Measurements from ENCODE around the gene ZNF487.

ZNF487 gene

GRCh38 chr10:43427166-43427825, 9.6 kb upstream of the ZNF487 start:
- no peak for DNase-seq
- no peak for ATAC-seq (ENCODE audit: insufficient read depth, low read depth)
- Histone ChIP-seq H3K27ac (ENCODE audit: low read length) (no peak overlapping the region), H3K4me2 (ENCODE audit: insufficient read depth, low read length) (no peak overlapping the region), H4K20me1 (ENCODE audit: insufficient read depth, low read length) (no peaks in the 10 kb centered on the region), H2AFZ (ENCODE audit: low read depth, low read length) (no peak overlapping the region), H3K4me1 (ENCODE audit: insufficient read depth, low read length) (no peaks in the 10 kb centered on the region), H3K79me2 (ENCODE audit: insufficient read depth, low read length) (no peaks in the 10 kb centered on the region), H3K36me3 (ENCODE audit: insufficient read depth, low read length) (no peaks in the 10 kb centered on the region), H3K9ac (ENCODE audit: low read depth, low read length) (no peak overlapping the region), H3K4me3 (ENCODE audit: low read depth in 1 of 2, low read length in 2 of 2) (no peak overlapping the region), H3K9me3 (ENCODE audit: insufficient read depth, low read length, severe bottlenecking) (no peaks in the 10 kb centered on the region), H3K27me3 (ENCODE audit: insufficient read depth, low read length, poor library complexity) (no peaks in the 10 kb centered on the region)
- TF ChIP-seq EZH2 (IDR thresholded peaks at IDR 0.05; ENCODE audit: borderline replicate concordance, low read depth, low read length, severe bottlenecking) (no peak), CTCF (IDR thresholded peaks at IDR 0.05; ENCODE audit: borderline replicate concordance, extremely low read depth, low read length, poor library complexity, severe bottlenecking) (no peak)

DNA sequence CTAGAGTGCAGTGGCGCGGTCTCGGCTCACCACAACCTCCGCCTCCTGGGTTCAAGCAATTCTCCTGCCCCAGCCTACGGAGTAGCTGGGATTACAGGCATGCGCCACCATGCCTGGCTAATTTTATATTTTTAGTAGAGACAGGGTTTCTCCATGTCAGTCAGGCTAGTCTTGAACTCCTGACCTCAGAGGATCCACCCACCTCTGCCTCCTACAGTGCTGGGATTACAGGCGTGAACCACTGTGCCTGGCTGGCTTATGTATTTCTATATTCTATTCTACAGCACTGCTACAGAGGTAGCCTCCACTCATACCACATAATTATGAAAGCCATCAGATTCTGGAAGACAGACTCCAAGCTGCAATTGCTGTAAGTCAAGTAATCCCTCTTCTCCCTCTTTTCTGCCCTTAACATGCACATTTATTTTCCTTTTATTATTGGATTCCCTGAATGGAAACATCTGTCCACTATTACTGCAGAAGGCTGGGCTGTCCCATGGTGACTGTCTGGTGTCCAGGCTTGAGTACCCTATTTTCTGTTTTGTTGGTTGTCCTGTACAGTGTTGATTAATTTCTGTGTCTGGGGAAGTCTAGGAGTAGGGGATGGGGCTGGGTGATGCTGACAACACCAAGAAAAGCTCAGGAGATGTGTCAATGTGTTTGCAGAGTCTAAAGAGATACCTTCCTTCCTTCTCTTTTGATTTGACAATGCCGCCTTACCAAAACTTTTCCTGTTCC, 5.8 kb upstream of the ZNF487 start:
- H3K9me3 ChIP-seq (ENCODE audit: insufficient read depth, low read length, severe bottlenecking): no peaks in the 10 kb centered on the region

DNA sequence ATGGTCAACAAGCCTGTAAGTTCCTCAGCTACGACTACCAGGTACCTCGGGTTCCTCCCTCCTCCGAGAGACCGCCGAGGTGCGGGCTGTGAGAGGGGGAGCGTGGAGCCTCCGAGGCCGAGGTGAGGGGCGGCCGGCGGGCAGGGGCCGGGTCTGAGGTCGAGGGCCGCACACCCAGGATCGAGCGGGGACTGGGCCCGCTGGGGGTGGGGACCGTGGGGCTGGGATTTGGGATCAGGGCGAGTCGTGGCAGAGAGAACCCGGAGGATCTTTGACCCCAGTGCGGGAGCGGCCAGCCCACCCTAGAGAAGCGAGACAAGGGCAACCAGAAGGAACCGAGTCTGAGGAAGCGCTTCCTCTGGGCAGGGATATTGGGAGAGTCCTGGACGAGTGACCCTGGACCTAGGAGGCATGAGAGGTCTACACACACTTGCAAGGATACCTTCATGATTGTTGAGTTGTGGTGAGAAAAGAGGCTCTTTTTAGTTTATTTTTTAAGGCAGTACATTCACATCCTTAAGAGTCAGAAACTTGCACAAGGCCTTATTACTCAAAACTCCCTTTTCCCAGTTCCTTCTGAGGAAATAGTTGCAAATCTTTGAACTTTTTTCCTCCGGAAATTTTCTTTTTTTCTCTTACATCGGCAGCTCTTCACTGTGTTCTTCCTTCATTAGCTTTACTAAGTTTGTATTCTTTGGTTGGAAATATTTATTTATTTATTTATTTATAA, 395 bp downstream of the ZNF487 start:
- H3K4me2 ChIP-seq (ENCODE audit: insufficient read depth, low read length): peak overlapping the region; percentile 99
- H3K27me3 ChIP-seq (ENCODE audit: insufficient read depth, low read length, poor library complexity): no peaks in the 10 kb centered on the region
- H3K36me3 ChIP-seq (ENCODE audit: insufficient read depth, low read length): no peaks in the 10 kb centered on the region; the same call in 1 of the 2 replicates
- DNase-seq (no peak), ATAC-seq (ENCODE audit: insufficient read depth, low read depth) (no peak)
- no peaks in the 10 kb centered on the region for H3K9me3 ChIP-seq (ENCODE audit: insufficient read depth, low read length, severe bottlenecking)
- H4K20me1 ChIP-seq (ENCODE audit: insufficient read depth, low read length): no peaks in the 10 kb centered on the region
- H3K4me1 ChIP-seq (ENCODE audit: insufficient read depth, low read length): peaks cover 19% of the 10 kb centered on the region
- peak overlapping the region; percentile 99 for H3K27ac ChIP-seq (ENCODE audit: low read length)
- peak overlapping the region; percentile 97 for H3K9ac ChIP-seq (ENCODE audit: low read depth, low read length)
- peaks cover 33% of the 10 kb centered on the region for H3K79me2 ChIP-seq (ENCODE audit: insufficient read depth, low read length)
- peak overlapping the region; percentile 95 for H2AFZ ChIP-seq (ENCODE audit: low read depth, low read length)
- H3K4me3 ChIP-seq (ENCODE audit: low read depth in 1 of 2, low read length in 2 of 2): peak overlapping the region; percentile 47 to 86
- no peak for TF ChIP-seq EZH2 (IDR thresholded peaks at IDR 0.05; ENCODE audit: borderline replicate concordance, low read depth, low read length, severe bottlenecking)
- TF ChIP-seq CTCF (IDR thresholded peaks at IDR 0.05; ENCODE audit: borderline replicate concordance, extremely low read depth, low read length, poor library complexity, severe bottlenecking): no peak

More for the DNA sequence above, 5.8 kb upstream of the ZNF487 start:
- H3K9ac ChIP-seq (ENCODE audit: low read depth, low read length): no peak overlapping the region
- DNase-seq: no peak
- H3K27me3 ChIP-seq (ENCODE audit: insufficient read depth, low read length, poor library complexity): no peaks in the 10 kb centered on the region
- no peak overlapping the region for H3K4me2 ChIP-seq (ENCODE audit: insufficient read depth, low read length)
- no peaks in the 10 kb centered on the region for H3K36me3 ChIP-seq (ENCODE audit: insufficient read depth, low read length)
- H3K27ac ChIP-seq (ENCODE audit: low read length): no peak overlapping the region
- TF ChIP-seq CTCF (IDR thresholded peaks at IDR 0.05; ENCODE audit: borderline replicate concordance, extremely low read depth, low read length, poor library complexity, severe bottlenecking): no peak
- no peak for TF ChIP-seq EZH2 (IDR thresholded peaks at IDR 0.05; ENCODE audit: borderline replicate concordance, low read depth, low read length, severe bottlenecking)
- peaks cover 9% of the 10 kb centered on the region for H3K79me2 ChIP-seq (ENCODE audit: insufficient read depth, low read length)
- no peaks in the 10 kb centered on the region for H4K20me1 ChIP-seq (ENCODE audit: insufficient read depth, low read length)
- no peak overlapping the region for H3K4me3 ChIP-seq (ENCODE audit: low read depth in 1 of 2, low read length in 2 of 2)
- ATAC-seq (ENCODE audit: insufficient read depth, low read depth): no peak
- H3K4me1 ChIP-seq (ENCODE audit: insufficient read depth, low read length): peaks cover 9% of the 10 kb centered on the region
- no peak overlapping the region for H2AFZ ChIP-seq (ENCODE audit: low read depth, low read length)
